ACC112 (cell line): Measurements from ENCODE around the gene OTOG.

Experiments used
- H2AFZ ChIP-seq: fragments of 200-600 bp; sonication (generic); one replicate; pipeline ENCODE4 v1.6.0; 2017; ENCODE audit warnings: antibody characterized with exemption, low read length; ENCODE audit not compliant: unreplicated experiment
- H3K27ac ChIP-seq: fragments of 200-600 bp; sonication (generic); 2 replicates; pipeline ENCODE4 v1.5.1; 2014; ENCODE audit warnings: low read depth, mild to moderate bottlenecking, antibody characterized with exemption, low read length, moderate library complexity
- H3K27me3 ChIP-seq: fragments of 200-600 bp; sonication (generic); 2 replicates; pipeline ENCODE4 v1.6.1; 2014; ENCODE audit warnings: mild to moderate bottlenecking, antibody characterized with exemption, low read length, moderate library complexity, mixed read lengths; ENCODE audit not compliant: insufficient read depth
- H3K36me3 ChIP-seq: fragments of 200-600 bp; sonication (generic); 2 replicates; pipeline ENCODE4 v1.6.1; 2016; ENCODE audit warnings: mild to moderate bottlenecking, antibody characterized with exemption, low read length, moderate library complexity, mixed read lengths; ENCODE audit not compliant: insufficient read depth
- H3K4me1 ChIP-seq: fragments of 200-600 bp; sonication (generic); one replicate; pipeline ENCODE4 v1.6.1; 2016; ENCODE audit warnings: low read length, mixed read lengths; ENCODE audit not compliant: insufficient read depth, unreplicated experiment, control insufficient read depth
- H3K4me3 ChIP-seq: fragments of 200-600 bp; sonication (generic); 2 replicates; pipeline ENCODE4 v1.5.1; 2014; ENCODE audit warnings: mild to moderate bottlenecking, low read depth, low read length
- H3K79me2 ChIP-seq: fragments of 200-600 bp; sonication (generic); one replicate; pipeline ENCODE4 v1.6.0; 2016; ENCODE audit warnings: low read length; ENCODE audit not compliant: control insufficient read depth, unreplicated experiment, insufficient read depth

The OTOG gene

GRCh38 chr11:17636721-17637120 lies 89.7 kb downstream of the OTOG start:
- Histone ChIP-seq H3K79me2 (no peaks in the 10 kb centered on the region), H3K27me3 (peaks cover 41% of the 10 kb centered on the region), H3K4me3 (no peak overlapping the region), H3K4me1 (no peaks in the 10 kb centered on the region), H2AFZ (no peak overlapping the region), H3K36me3 (no peaks in the 10 kb centered on the region), H3K27ac (no peak overlapping the region)

GRCh38 chr11:17637901-17638300 lies 90.8 kb downstream of the OTOG start:
- Histone ChIP-seq H3K4me3 (no peak overlapping the region), H3K4me1 (no peaks in the 10 kb centered on the region), H3K27ac (no peak overlapping the region), H3K79me2 (no peaks in the 10 kb centered on the region), H3K36me3 (no peaks in the 10 kb centered on the region), H2AFZ (no peak overlapping the region), H3K27me3 (peaks cover 37% of the 10 kb centered on the region)

DNA sequence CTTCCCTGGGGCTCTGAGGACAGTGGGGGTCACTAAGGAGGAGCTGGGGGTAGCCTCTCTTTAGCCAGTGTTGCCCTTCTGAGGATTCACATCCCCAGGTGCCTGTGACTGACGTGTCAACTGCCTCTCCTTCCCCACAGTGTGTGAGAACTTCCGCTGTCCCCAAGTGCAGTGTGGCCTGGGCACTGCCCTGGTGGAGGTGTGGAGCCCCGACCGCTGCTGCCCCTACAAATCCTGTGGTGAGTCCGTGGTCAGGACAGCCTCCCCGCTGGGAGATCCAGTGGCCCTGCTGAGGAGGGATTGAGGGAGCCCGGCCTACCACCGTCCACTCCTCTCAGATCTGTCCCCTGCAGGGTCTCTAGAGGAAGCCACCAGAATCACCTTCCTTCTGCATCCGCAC lies 91.3 kb downstream of the OTOG start:
- Histone ChIP-seq H3K27me3 (peaks cover 37% of the 10 kb centered on the region), H3K36me3 (no peaks in the 10 kb centered on the region), H3K4me3 (no peak overlapping the region), H3K27ac (no peak overlapping the region), H3K4me1 (no peaks in the 10 kb centered on the region), H3K79me2 (no peaks in the 10 kb centered on the region), H2AFZ (no peak overlapping the region)

GRCh38 chr11:17639091-17639490 lies 92.0 kb downstream of the OTOG start:
- H3K36me3 ChIP-seq = no peaks in the 10 kb centered on the region
- no peak overlapping the region for H3K4me3 ChIP-seq
- no peak overlapping the region for H2AFZ ChIP-seq
- no peaks in the 10 kb centered on the region for H3K79me2 ChIP-seq
- H3K27ac ChIP-seq = no peak overlapping the region
- H3K27me3 ChIP-seq = peaks cover 37% of the 10 kb centered on the region
- H3K4me1 ChIP-seq = no peaks in the 10 kb centered on the region

DNA sequence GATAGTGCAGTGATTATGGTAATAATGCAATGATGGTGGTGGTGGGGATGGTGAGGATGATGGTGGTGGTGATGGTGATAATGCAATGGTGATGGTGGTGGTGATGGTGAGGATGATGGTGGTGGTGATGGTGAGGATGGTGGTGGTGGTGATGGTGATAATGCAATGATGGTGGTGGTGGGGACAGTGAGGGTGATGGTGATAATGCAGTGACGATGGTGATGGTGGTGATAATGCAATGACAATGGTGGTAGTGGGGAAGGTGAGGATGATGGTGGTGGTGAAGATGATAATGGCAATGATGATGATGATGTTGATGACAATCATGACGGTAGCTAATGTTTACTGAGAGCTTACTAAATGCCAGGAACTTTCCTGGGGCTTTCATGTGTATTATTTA lies 92.7 kb downstream of the OTOG start:
- Histone ChIP-seq H3K4me3 (no peak overlapping the region), H3K27me3 (peaks cover 37% of the 10 kb centered on the region), H2AFZ (no peak overlapping the region), H3K36me3 (no peaks in the 10 kb centered on the region), H3K79me2 (no peaks in the 10 kb centered on the region), H3K4me1 (no peaks in the 10 kb centered on the region), H3K27ac (no peak overlapping the region)

DNA sequence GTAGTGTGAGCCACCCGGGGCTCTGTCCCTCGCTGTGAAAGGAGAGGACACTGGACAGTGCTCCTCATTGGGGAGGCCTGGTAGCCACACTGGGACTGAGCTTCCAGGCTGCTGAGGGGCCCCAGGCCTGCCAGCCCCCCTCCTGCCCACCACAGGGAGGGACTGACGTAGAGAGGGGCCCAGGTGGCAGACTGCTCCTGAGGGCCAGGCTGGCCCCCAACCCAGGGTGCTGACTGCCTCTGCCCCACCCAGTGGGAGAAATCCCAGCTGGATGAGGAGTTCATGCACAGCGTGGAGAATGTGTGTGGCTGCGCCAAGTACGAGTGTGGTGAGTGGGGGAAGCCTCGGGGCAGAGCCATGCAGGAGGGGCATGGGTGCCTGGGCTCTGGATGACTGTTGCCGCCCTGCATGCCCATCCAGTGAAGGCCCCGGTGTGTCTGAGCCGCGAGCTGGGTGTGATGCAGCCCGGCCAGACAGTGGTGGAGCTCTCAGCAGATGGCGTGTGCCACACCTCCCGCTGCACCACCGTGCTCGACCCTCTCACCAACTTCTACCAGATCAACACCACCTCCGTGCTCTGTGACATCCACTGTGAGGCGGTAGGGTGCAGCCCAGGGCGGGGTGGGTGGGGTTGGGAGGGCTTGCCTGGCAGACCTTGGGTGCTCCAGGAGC lies 93.6 kb downstream of the OTOG start:
- H3K36me3 ChIP-seq = no peaks in the 10 kb centered on the region
- H3K4me3 ChIP-seq = no peak overlapping the region
- H3K4me1 ChIP-seq = no peaks in the 10 kb centered on the region
- H2AFZ ChIP-seq = no peak overlapping the region
- peaks cover 37% of the 10 kb centered on the region for H3K27me3 ChIP-seq
- H3K79me2 ChIP-seq = no peaks in the 10 kb centered on the region
- no peak overlapping the region for H3K27ac ChIP-seq

DNA sequence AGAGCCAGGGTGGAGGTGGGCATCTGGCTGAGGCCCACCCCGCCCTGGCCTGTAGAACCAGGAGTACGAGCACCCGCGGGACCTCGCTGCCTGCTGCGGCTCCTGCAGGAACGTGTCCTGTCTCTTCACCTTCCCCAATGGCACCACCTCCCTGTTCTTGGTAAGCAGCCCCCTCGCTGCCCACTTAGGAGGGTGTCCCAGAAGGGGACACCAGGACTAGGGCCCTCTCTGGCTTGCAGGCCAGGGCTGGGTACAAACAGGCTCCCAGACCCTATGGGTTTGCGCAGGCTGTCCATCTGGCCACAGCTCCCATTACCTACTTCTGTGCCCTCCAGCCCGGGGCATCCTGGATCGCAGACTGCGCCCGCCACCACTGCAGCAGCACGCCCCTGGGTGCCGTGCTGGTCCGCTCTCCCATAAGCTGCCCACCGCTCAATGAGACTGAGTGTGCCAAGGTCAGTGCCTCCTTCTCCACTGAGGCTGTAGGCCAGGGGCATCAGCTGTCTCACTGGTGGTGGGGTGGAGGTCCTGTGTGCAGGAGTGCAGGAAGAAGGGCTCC lies 94.8 kb downstream of the OTOG start:
- Histone ChIP-seq H3K27ac (no peak overlapping the region), H3K4me1 (no peaks in the 10 kb centered on the region), H3K27me3 (peaks cover 31% of the 10 kb centered on the region), H3K79me2 (no peaks in the 10 kb centered on the region), H3K4me3 (no peak overlapping the region), H2AFZ (no peak overlapping the region), H3K36me3 (no peaks in the 10 kb centered on the region)

- Histone ChIP-seq H3K36me3 (no peaks in the 10 kb centered on the region), H3K79me2 (no peaks in the 10 kb centered on the region), H3K27ac (no peak overlapping the region), H3K4me3 (no peak overlapping the region), H3K4me1 (no peaks in the 10 kb centered on the region), H3K27me3 (peaks cover 26% of the 10 kb centered on the region), H2AFZ (no peak overlapping the region)
Measured at GRCh38 chr11:17642370-17642769, 95.3 kb downstream of the OTOG start.

DNA sequence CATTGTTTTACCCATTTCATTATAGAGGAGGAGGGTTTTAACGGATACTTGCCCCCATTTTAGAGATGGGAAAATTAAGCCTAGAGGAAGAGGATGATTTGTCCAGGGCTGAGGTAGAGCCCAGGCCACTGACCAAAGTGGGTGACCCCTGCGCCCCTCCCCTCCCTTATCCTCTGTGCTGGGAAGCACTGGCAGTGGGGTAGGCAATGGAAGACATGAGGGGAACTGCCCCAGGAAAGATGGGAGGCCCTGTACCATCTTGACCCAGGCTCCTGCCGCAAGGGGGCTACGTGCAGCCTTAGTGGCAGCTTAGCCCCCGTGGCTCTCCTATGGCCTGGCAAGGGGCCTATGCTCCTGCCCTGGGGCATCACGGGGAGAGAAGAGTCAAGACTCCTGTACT lies 95.9 kb downstream of the OTOG start:
- H3K79me2 ChIP-seq = no peaks in the 10 kb centered on the region
- H2AFZ ChIP-seq = no peak overlapping the region
- H3K4me3 ChIP-seq = no peak overlapping the region
- H3K27ac ChIP-seq = no peak overlapping the region
- no peaks in the 10 kb centered on the region for H3K4me1 ChIP-seq
- H3K36me3 ChIP-seq = no peaks in the 10 kb centered on the region
- H3K27me3 ChIP-seq = peaks cover 20% of the 10 kb centered on the region

- H3K27me3 ChIP-seq = 0 out of 2 replicates have a peak, but pooled peaks cover 13% of the 10 kb centered on the region
- no peak overlapping the region for H3K4me3 ChIP-seq
- no peak overlapping the region for H3K27ac ChIP-seq
- H2AFZ ChIP-seq = no peak overlapping the region
- no peaks in the 10 kb centered on the region for H3K4me1 ChIP-seq
- H3K36me3 ChIP-seq = no peaks in the 10 kb centered on the region
- H3K79me2 ChIP-seq = no peaks in the 10 kb centered on the region
Measured at GRCh38 chr11:17643506-17644405, 96.7 kb downstream of the OTOG start.
